SK-N-SH treated with all-trans-retinoic acid at 6 μM for 48 hours (cell line): Measurements from ENCODE around the gene KCNK10.

Experiments
- ATAC-seq: fragments of 200-7000 bp; cut with Tn5 transposase; 3 replicates; pipeline ENCODE4 v1.9.1; 2020; ENCODE audit warnings: mild to moderate bottlenecking, moderate library complexity
- ARNTL ChIP-seq: fragments of 450-650 bp; formaldehyde crosslinking; IDR thresholded peaks from 2 replicates; pipeline ENCODE4 v1.5.0; 2020; ENCODE audit warnings: low read depth, mild to moderate bottlenecking, moderate library complexity, borderline replicate concordance
- BACH2 ChIP-seq: fragments of 250-450 bp; sonication (Bioruptor Pico); IDR thresholded peaks from 2 replicates; pipeline ENCODE4 v1.9.0; 2021; ENCODE audit warnings: mild to moderate bottlenecking, borderline replicate concordance
- CSDC2 ChIP-seq: fragments of 250-450 bp; sonication (Bioruptor Pico); IDR thresholded peaks from 2 replicates; pipeline ENCODE4 v1.5.0; 2020; ENCODE audit warnings: mild to moderate bottlenecking, moderate library complexity
- CSRNP3 ChIP-seq: fragments of 250-450 bp; sonication (Bioruptor Pico); IDR thresholded peaks from 2 replicates; pipeline ENCODE4 v1.5.1; 2021; ENCODE audit warnings: mild to moderate bottlenecking, moderate library complexity
- ESRRG ChIP-seq: fragments of 250-450 bp; sonication (Bioruptor Pico); IDR thresholded peaks from 2 replicates; pipeline ENCODE4 v1.6.1; 2021; ENCODE audit warnings: mild to moderate bottlenecking
- GLIS3 ChIP-seq: fragments of 250-450 bp; sonication (Bioruptor Pico); IDR thresholded peaks from 2 replicates; pipeline ENCODE4 v1.5.0; 2020; ENCODE audit warnings: mild to moderate bottlenecking, moderate library complexity
- OSR1 ChIP-seq: fragments of 250-450 bp; sonication (Bioruptor Pico); IDR thresholded peaks from 2 replicates; pipeline ENCODE4 v1.8.0; 2022; ENCODE audit warnings: moderate library complexity, mild to moderate bottlenecking, inconsistent platforms
- POU6F1 ChIP-seq: fragments of 250-450 bp; sonication (Bioruptor Pico); IDR thresholded peaks from 2 replicates; pipeline ENCODE4 v1.8.0; 2021; ENCODE audit warnings: low read depth, mild to moderate bottlenecking, moderate library complexity, borderline replicate concordance
- PPARA ChIP-seq: fragments of 250-450 bp; sonication (Bioruptor Pico); IDR thresholded peaks from 2 replicates; pipeline ENCODE4 v1.5.0; 2020; ENCODE audit warnings: mild to moderate bottlenecking, borderline replicate concordance
- RARB ChIP-seq: fragments of 250-450 bp; sonication (Bioruptor Pico); IDR thresholded peaks from 2 replicates; pipeline ENCODE4 v1.8.0; 2021; ENCODE audit warnings: mild to moderate bottlenecking, moderate library complexity
- SNAI2 ChIP-seq: fragments of 250-450 bp; sonication (Bioruptor Pico); IDR thresholded peaks from 2 replicates; pipeline ENCODE4 v1.5.0; 2020; ENCODE audit warnings: mild to moderate bottlenecking, moderate library complexity
- TCF4 ChIP-seq: fragments of 250-450 bp; sonication (Bioruptor Pico); IDR thresholded peaks from 2 replicates; pipeline ENCODE4 v1.8.0; 2021; ENCODE audit warnings: mild to moderate bottlenecking, moderate library complexity, borderline replicate concordance
- TOX ChIP-seq: fragments of 250-450 bp; sonication (Bioruptor Pico); IDR thresholded peaks from 2 replicates; pipeline ENCODE4 v1.8.0; 2021; ENCODE audit warnings: mild to moderate bottlenecking, moderate library complexity, borderline replicate concordance
- TSHZ2 ChIP-seq: fragments of 250-450 bp; sonication (Bioruptor Pico); IDR thresholded peaks from 2 replicates; pipeline ENCODE4 v1.5.0; 2020; ENCODE audit warnings: mild to moderate bottlenecking, moderate library complexity
- ZC3H10 ChIP-seq: fragments of 250-450 bp; sonication (Bioruptor Pico); IDR thresholded peaks from 2 replicates; pipeline ENCODE4 v1.5.1; 2021; ENCODE audit warnings: mild to moderate bottlenecking, moderate library complexity
- ZFP3 ChIP-seq: fragments of 250-450 bp; sonication (Bioruptor Pico); IDR thresholded peaks from 2 replicates; pipeline ENCODE4 v1.5.0; 2020; ENCODE audit warnings: mild to moderate bottlenecking, moderate library complexity
- ZFP30 ChIP-seq: fragments of 450-650 bp; formaldehyde crosslinking; IDR thresholded peaks from 2 replicates; pipeline ENCODE4 v1.5.0; 2022; ENCODE audit warnings: mild to moderate bottlenecking, moderate library complexity
- ZNF565 ChIP-seq: fragments of 450-650 bp; formaldehyde crosslinking; conservative IDR thresholded peaks from 2 replicates; pipeline ENCODE4 v1.5.0; 2020; ENCODE audit warnings: low read depth, mild to moderate bottlenecking, moderate library complexity
- ZNF70 ChIP-seq: fragments of 450-650 bp; formaldehyde crosslinking; IDR thresholded peaks from 2 replicates; pipeline ENCODE4 v1.5.0; 2020; ENCODE audit warnings: mild to moderate bottlenecking, moderate library complexity
- TF ChIP-seq, protein P1 (sequence below): fragments of 250-450 bp; sonication (Bioruptor Pico); IDR thresholded peaks from 2 replicates; pipeline ENCODE4 v1.5.1; 2020; ENCODE audit warnings: low read depth, mild to moderate bottlenecking, moderate library complexity
- TF ChIP-seq, protein P2 (sequence below): fragments of 250-450 bp; sonication (Bioruptor Pico); IDR thresholded peaks from 2 replicates; pipeline ENCODE4 v1.8.0; 2020; ENCODE audit warnings: mild to moderate bottlenecking, moderate library complexity, borderline replicate concordance

Gene KCNK10

GRCh38 chr14:88241810-88242209 lies 81.3 kb downstream of the KCNK10 start:
- ATAC-seq = no peak
- TF ChIP-seq, protein P1, sequence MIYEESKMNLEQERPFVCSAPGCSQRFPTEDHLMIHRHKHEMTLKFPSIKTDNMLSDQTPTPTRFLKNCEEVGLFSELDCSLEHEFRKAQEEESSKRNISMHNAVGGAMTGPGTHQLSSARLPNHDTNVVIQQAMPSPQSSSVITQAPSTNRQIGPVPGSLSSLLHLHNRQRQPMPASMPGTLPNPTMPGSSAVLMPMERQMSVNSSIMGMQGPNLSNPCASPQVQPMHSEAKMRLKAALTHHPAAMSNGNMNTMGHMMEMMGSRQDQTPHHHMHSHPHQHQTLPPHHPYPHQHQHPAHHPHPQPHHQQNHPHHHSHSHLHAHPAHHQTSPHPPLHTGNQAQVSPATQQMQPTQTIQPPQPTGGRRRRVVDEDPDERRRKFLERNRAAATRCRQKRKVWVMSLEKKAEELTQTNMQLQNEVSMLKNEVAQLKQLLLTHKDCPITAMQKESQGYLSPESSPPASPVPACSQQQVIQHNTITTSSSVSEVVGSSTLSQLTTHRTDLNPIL (CRISPR knock-in tag) = no peak
- no peak for TF ChIP-seq TSHZ2 (CRISPR knock-in tag)
- TF ChIP-seq ESRRG (CRISPR knock-in tag) = no peak
- no peak for TF ChIP-seq ZC3H10 (CRISPR knock-in tag)
- TF ChIP-seq SNAI2 (CRISPR knock-in tag) = no peak

DNA sequence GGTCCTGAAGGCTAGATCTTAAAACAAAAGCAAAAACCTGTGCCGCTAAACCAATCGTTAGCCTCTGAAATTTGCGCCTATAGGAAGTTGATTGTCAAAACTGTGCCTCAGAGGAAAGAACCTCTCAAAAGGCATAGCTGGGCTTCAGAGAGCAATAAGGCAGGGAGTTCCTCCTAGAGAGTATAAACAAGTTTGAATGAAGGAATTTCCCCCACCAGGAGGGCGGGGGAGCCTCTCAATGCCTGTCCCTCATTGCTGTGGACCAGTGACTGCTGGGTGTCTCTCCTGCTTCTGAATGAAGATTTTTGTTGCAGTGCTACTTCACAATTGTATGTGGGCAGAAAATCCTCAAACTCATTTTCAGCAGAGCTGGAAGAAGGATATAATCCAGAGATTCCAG lies 88.6 kb downstream of the KCNK10 start:
- ATAC-seq = no peak

DNA sequence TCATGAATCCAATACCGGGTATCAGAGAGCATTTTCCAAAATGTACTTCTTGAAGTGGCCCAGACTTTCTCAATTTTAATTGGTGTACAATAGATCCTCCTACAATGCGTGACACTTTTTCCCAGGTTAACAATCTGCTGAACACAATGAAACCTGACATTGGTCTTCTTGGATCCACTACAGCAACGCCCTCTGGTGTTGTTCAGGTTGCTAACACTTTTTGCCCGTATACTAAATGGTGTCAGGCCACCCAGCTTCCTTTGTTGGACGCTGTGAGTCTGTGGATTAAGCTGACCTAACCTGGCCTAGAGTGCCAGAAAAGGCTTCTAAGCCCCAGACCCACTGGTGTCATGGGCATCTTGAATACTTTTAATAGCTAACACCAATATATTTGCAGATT lies 89.2 kb downstream of the KCNK10 start:
- ATAC-seq = no peak
- no peak for TF ChIP-seq CSDC2 (CRISPR knock-in tag)
- TF ChIP-seq ZC3H10 (CRISPR knock-in tag) = no peak
- no peak for TF ChIP-seq ZFP30 (CRISPR knock-in tag)
- TF ChIP-seq TOX = no peak
- no peak for TF ChIP-seq ESRRG (CRISPR knock-in tag)
- no peak for TF ChIP-seq OSR1 (CRISPR knock-in tag)
- no peak for TF ChIP-seq TSHZ2 (CRISPR knock-in tag)
- TF ChIP-seq PPARA (CRISPR knock-in tag) = no peak
- TF ChIP-seq TCF4 (CRISPR knock-in tag) = no peak

More for the DNA sequence above, 88.6 kb downstream of the KCNK10 start:
- TF ChIP-seq RARB (CRISPR knock-in tag) (no peak), TCF4 (CRISPR knock-in tag) (no peak), BACH2 (CRISPR knock-in tag) (no peak), TOX (no peak), ZNF70 (CRISPR knock-in tag) (no peak), OSR1 (CRISPR knock-in tag) (no peak), ZFP30 (CRISPR knock-in tag) (no peak), ZNF565 (no peak), ZFP3 (CRISPR knock-in tag) (no peak), POU6F1 (no peak), PPARA (CRISPR knock-in tag) (no peak), CSRNP3 (CRISPR knock-in tag) (no peak), SNAI2 (CRISPR knock-in tag) (no peak), GLIS3 (no peak), CSDC2 (CRISPR knock-in tag) (no peak), ZC3H10 (CRISPR knock-in tag) (no peak), ARNTL (no peak)
- TF ChIP-seq, protein P2, sequence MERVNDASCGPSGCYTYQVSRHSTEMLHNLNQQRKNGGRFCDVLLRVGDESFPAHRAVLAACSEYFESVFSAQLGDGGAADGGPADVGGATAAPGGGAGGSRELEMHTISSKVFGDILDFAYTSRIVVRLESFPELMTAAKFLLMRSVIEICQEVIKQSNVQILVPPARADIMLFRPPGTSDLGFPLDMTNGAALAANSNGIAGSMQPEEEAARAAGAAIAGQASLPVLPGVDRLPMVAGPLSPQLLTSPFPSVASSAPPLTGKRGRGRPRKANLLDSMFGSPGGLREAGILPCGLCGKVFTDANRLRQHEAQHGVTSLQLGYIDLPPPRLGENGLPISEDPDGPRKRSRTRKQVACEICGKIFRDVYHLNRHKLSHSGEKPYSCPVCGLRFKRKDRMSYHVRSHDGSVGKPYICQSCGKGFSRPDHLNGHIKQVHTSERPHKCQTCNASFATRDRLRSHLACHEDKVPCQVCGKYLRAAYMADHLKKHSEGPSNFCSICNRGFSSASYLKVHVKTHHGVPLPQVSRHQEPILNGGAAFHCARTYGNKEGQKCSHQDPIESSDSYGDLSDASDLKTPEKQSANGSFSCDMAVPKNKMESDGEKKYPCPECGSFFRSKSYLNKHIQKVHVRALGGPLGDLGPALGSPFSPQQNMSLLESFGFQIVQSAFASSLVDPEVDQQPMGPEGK = no peak
- TF ChIP-seq, protein P1 (CRISPR knock-in tag) = no peak
